HG02870 (cell line): ENCODE results near the gene FCGBP.
"Not testable (repeated sequence)": the region's sequence is repeated elsewhere in the genome, so short reads cannot be mapped to it uniquely, and the experiment has no call there.

Experiments
- ATAC-seq: cut with Tn5 transposase; IDR thresholded peaks from one replicate; pipeline ENCODE4 v1.9.1; 2021; ENCODE audit warnings: mild to moderate bottlenecking, moderate library complexity; ENCODE audit not compliant: unreplicated experiment

The FCGBP gene

GRCh38 chr19:39934584-39935363 is at the start of gene FCGBP:
FCGBP (minus strand) TSS chr19:39934634.
- ATAC-seq: no peak

- ATAC-seq: no peak
Observed at GRCh38 chr19:39983695-39984300, 49.4 kb upstream of the FCGBP start.

- ATAC-seq: no peak
Observed at GRCh38 chr19:39982883-39983282, 48.4 kb upstream of the FCGBP start.

GRCh38 chr19:39974377-39975155 is 40.1 kb upstream of the FCGBP start:
- ATAC-seq: no peak

- no peak for ATAC-seq
Observed at GRCh38 chr19:39971380-39972035, 37.1 kb upstream of the FCGBP start.

- ATAC-seq: peak; percentile 95
Observed at GRCh38 chr19:39970675-39971379, 36.4 kb upstream of the FCGBP start, which contains the start of gene PSMC4. PSMC4 (plus strand) TSS chr19:39971165; CDS start chr19:39971203, 38 bp downstream.

GRCh38 chr19:39970425-39970674 is 35.9 kb upstream of the FCGBP start:
- ATAC-seq: no peak

GRCh38 chr19:39969681-39970424 is 35.4 kb upstream of the FCGBP start:
- no peak for ATAC-seq

- ATAC-seq: no peak
Observed at GRCh38 chr19:39969266-39969665, 34.8 kb upstream of the FCGBP start.

GRCh38 chr19:39968789-39969188 is 34.4 kb upstream of the FCGBP start:
- ATAC-seq: no peak

- ATAC-seq: no peak
Observed at GRCh38 chr19:39967561-39967960, 33.1 kb upstream of the FCGBP start.

GRCh38 chr19:39966617-39967016 is 32.2 kb upstream of the FCGBP start:
- no peak for ATAC-seq

- ATAC-seq: no peak
Observed at GRCh38 chr19:39963898-39964297, 29.5 kb upstream of the FCGBP start.

- ATAC-seq: not testable (repeated sequence)
Observed at GRCh38 chr19:39959407-39959806, 25.0 kb upstream of the FCGBP start.

- ATAC-seq: not testable (repeated sequence)
Observed at GRCh38 chr19:39958942-39959341, 24.5 kb upstream of the FCGBP start.

GRCh38 chr19:39957886-39958285 is 23.5 kb upstream of the FCGBP start:
- not testable (repeated sequence) for ATAC-seq

- no peak for ATAC-seq
Observed at GRCh38 chr19:39953915-39954314, 19.5 kb upstream of the FCGBP start.

- no peak for ATAC-seq
Observed at GRCh38 chr19:39951686-39952085, 17.3 kb upstream of the FCGBP start.

GRCh38 chr19:39951065-39951650 is 16.7 kb upstream of the FCGBP start:
- ATAC-seq: no peak
